GM20000 (cell line): ENCODE data around the gene CLCF1.
A peak's percentile ranks its signal among the peaks of the same experiment; 100 is the strongest.

Experiments used
- DNase-seq: peaks from one replicate; pipeline ENCODE4 v3.0.0; 2012; ENCODE audit warnings: low spot score
- CTCF ChIP-seq: IDR thresholded peaks from 2 replicates; pipeline ENCODE4 v1.5.1; 2012; ENCODE audit warnings: mild to moderate bottlenecking, control low read depth; ENCODE audit errors: extremely low read depth, missing control alignments

The CLCF1 gene

GRCh38 chr11:67355023-67355793 is 18.2 kb downstream of the CLCF1 start:
- TF ChIP-seq CTCF: no peak
- DNase-seq: no peak

- peak; percentile 22 for DNase-seq
- no peak for TF ChIP-seq CTCF
Observed at GRCh38 chr11:67354075-67355022, 19.0 kb downstream of the CLCF1 start.

- DNase-seq: peak; percentile 94
- no peak for TF ChIP-seq CTCF
Observed at GRCh38 chr11:67353317-67354074, 19.9 kb downstream of the CLCF1 start, which contains the start of gene POLD4. Gene POLD4 (minus strand): TSS chr11:67353546. CDS start chr11:67353399, 147 bp downstream.

GRCh38 chr11:67352546-67353316 is 20.7 kb downstream of the CLCF1 start:
- TF ChIP-seq CTCF: no peak
- peak; percentile 45 for DNase-seq

DNA sequence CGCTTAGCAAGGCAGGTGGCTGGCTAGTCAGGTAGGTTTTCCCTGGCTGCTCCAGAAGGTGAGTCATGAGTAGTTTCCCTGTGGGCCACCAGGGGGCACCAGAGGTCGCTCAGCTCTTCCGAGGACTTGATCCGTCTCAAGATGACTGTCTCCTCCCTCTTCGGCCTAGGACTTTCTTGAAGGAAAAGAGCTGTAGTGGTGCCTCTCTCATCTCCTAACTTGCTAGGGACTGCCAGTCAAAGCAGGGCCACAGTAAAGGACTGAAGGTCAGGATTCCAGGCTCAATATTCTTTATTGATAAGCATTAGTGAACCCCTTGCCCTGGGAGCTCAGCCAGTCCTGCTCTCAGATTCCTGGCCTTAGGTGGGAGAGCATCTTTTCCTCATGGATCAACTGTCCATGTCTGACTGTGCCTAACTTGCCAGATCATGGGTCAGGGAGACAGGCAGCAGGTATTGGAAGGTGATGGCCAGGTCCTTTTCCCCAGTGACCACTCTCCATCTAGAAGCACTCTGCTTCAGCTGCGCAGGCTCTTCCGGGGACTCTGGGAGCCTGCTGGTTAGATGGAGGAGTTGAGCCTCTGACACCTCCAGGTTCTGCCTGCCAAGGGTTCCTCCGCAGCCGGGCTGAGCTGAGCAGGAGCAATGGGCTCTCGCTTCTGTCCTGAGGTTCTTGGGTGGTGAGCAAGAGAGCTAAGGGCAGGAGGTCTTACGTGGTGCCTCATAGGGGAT is 22.0 kb downstream of the CLCF1 start:
- DNase-seq: peak; percentile 72

More for the DNA sequence above, 22.0 kb downstream of the CLCF1 start:
- peak; percentile 62 for TF ChIP-seq CTCF
